NCI-H446 treated with DMSO at 0.1 percent for 48 hours (cell line): Measurements from ENCODE around the gene GZF1.

ENCODE experiments used
- DNase-seq: peaks from one replicate; lab custom pipeline; 2025; lab: John Stamatoyannopoulos, UW

Gene GZF1

GRCh38 chr20:23361476-23362391, at the start of gene GZF1:
Gene GZF1, plus strand, starts transcription at chr20:23362182. Its CDS starts 2,202 bp downstream, at chr20:23364384.
- peak; percentile 95 for DNase-seq

- DNase-seq, result no peak
These were observed 48.7 kb upstream of the GZF1 start for GRCh38 chr20:23313271-23313670.

- DNase-seq, result no peak
These were observed 47.3 kb upstream of the GZF1 start for GRCh38 chr20:23314699-23315098.

- DNase-seq, result no peak
These were observed 46.9 kb upstream of the GZF1 start for GRCh38 chr20:23315099-23315498.

- DNase-seq, result no peak
These were observed 45.4 kb upstream of the GZF1 start for GRCh38 chr20:23316626-23317025.

GRCh38 chr20:23317081-23317480, 44.9 kb upstream of the GZF1 start:
- no peak for DNase-seq

GRCh38 chr20:23318347-23318746, 43.6 kb upstream of the GZF1 start:
- DNase-seq, result no peak

- DNase-seq, result no peak
These were observed 41.7 kb upstream of the GZF1 start for GRCh38 chr20:23320317-23320716.

- no peak for DNase-seq
These were observed 36.9 kb upstream of the GZF1 start for GRCh38 chr20:23325107-23325506.

- no peak for DNase-seq
These were observed 35.2 kb upstream of the GZF1 start for GRCh38 chr20:23326774-23327173.

GRCh38 chr20:23327617-23328333, 34.2 kb upstream of the GZF1 start:
- DNase-seq, result no peak

GRCh38 chr20:23331450-23332350, 30.3 kb upstream of the GZF1 start:
- DNase-seq, result no peak

GRCh38 chr20:23332467-23332866, 29.5 kb upstream of the GZF1 start:
- no peak for DNase-seq

GRCh38 chr20:23334111-23334510, 27.9 kb upstream of the GZF1 start:
- DNase-seq, result no peak

GRCh38 chr20:23335521-23335920, 26.5 kb upstream of the GZF1 start:
- no peak for DNase-seq

GRCh38 chr20:23336476-23336875, 25.5 kb upstream of the GZF1 start:
- DNase-seq, result no peak

- DNase-seq, result no peak
These were observed 24.7 kb upstream of the GZF1 start for GRCh38 chr20:23337312-23337711.

GRCh38 chr20:23339986-23340385, 22.0 kb upstream of the GZF1 start:
- no peak for DNase-seq

- peak; percentile 24 for DNase-seq
These were observed 21.5 kb upstream of the GZF1 start for GRCh38 chr20:23340524-23340923.

- no peak for DNase-seq
These were observed 20.9 kb upstream of the GZF1 start for GRCh38 chr20:23341073-23341472.

GRCh38 chr20:23343590-23343989, 18.4 kb upstream of the GZF1 start:
- DNase-seq, result no peak

- no peak for DNase-seq
These were observed 17.6 kb upstream of the GZF1 start for GRCh38 chr20:23344336-23344735.
